Epithelial cell of proximal tubule (primary cell): ENCODE results near the gene IQSEC1. TPM values are rescaled to one million over a fixed set of nuclear protein-coding genes. Genes with fewer than 3 reads are reported as not detected.

Experiments used
- DNase-seq: peaks from one replicate; pipeline ENCODE4 v3.0.0-alpha.2; 2011; ENCODE audit warnings: low read depth
- H3K4me3 ChIP-seq: 2 replicates; pipeline ENCODE4 v1.5.1; 2011; ENCODE audit warnings: low read depth, mild to moderate bottlenecking, low read length
- CTCF ChIP-seq: conservative IDR thresholded peaks from 2 replicates; pipeline ENCODE4 v1.5.1; 2012; ENCODE audit warnings: low read depth, mild to moderate bottlenecking, low read length
- total RNA-seq: library from RNA; depleted of rRNA; stranded (reverse); fragments of >200 nt; gene quantifications from 2 replicates; pipeline ENCODE4 v1.2.3, GENCODE V29; 2015

The IQSEC1 gene
- total RNA-seq, 1 donor from 2014 or later: 8.8 TPM

GRCh38 chr3:12975748-12976522, 97.3 kb downstream of the IQSEC1 start:
- no peak overlapping the region for H3K4me3 ChIP-seq
- no peak for DNase-seq
- no peak for TF ChIP-seq CTCF

GRCh38 chr3:12974819-12975218, 98.4 kb downstream of the IQSEC1 start:
- TF ChIP-seq CTCF: no peak
- no peak for DNase-seq
- no peak overlapping the region for H3K4me3 ChIP-seq

DNA sequence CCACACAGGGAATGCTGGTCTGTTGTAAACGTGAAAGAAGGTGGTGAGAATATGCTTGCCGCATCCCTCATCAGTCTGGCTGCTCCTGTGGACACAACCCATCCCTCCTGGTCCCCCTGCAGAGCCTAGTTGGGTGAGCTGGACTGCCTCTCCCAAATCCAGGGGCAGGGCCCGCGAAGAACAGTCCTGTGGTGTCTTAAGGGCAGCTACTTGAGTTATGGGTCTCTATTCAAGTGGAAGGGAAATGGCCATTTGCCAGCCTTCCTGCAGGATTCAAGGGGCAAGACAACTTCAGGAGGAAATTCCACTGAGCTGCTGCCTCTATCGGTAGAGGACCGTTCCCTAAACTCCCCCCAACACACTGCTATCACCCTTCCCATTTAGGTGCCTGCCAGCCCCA, 98.9 kb downstream of the IQSEC1 start:
- no peak for TF ChIP-seq CTCF
- no peak overlapping the region for H3K4me3 ChIP-seq
- DNase-seq: no peak

DNA sequence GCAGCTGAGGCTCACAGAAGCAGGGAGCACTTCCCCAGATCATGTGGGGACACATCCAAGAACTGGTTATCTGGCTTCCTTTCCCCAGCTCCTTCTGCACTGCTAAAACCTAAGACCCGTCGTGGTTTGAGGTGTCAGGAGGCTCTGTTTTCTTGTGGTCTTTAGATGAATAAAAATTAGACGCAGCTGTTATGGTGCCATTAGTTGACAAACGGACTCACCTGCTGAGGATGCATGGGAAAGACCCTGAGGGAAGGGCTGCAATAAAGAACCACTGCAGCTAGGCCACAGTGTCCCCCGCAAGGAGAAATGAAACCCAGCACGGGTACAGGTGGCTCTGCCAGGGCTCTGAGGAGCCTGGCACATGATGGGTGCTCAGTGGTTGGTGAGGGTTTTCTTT, 99.4 kb downstream of the IQSEC1 start:
- no peak for DNase-seq
- TF ChIP-seq CTCF: no peak
- H3K4me3 ChIP-seq: no peak overlapping the region

DNA sequence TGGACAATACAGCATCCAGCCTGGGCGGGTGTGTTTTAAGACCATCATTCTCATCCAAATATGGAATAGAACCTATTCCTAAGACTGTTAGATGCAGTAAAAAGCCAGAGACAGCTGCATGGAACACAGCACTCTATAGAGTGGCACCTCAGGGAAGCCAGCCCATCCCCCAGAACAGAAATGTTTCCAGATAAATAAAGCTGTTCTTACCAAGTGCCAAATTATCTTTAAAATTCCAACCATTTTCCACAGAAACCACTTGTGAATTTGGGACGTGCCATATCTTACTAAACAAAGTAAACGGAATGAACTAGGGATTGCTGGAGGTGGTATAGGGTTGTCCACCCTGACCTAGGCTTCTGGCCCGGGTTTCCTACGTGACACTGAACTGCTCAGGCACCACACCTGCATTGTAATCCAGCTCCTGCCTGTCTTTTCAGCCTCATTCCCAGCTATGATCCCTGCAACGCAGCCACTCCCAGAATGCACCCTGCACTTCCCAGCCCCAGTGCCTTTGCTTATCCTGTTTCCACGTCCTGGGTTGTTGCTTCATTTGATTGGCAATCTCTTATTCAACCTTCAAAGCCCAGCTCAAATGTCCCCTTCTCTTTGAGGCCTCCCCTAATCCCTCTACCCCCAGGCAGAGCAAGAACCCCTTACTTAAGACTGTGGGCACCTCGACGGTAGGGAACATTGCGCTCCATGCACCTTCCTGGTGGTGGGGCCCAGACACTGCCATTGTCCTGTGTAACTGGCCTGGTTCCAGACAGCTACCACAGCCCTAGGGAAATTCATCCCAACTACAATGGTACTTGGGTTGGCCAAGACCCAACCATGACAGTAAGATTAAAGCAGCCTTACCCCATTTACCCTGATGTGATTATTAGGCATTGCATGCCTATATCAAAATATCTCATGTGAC, 100.2 kb downstream of the IQSEC1 start:
- no peak for DNase-seq
- no peak overlapping the region for H3K4me3 ChIP-seq
- no peak for TF ChIP-seq CTCF

GRCh38 chr3:12972043-12972442, 101.2 kb downstream of the IQSEC1 start:
- no peak for DNase-seq
- no peak for TF ChIP-seq CTCF
- H3K4me3 ChIP-seq: no peak overlapping the region
